CD4-positive, alpha-beta T cell treated with Interferon alpha-2 for 1 hour (primary cell): ENCODE measurements around the gene TTC38.

Experiments
- DNase-seq, 2 donors: peaks; one replicate each; pipeline ENCODE4 v3.0.0-alpha.2; 2020 to 2022

Gene TTC38

DNA sequence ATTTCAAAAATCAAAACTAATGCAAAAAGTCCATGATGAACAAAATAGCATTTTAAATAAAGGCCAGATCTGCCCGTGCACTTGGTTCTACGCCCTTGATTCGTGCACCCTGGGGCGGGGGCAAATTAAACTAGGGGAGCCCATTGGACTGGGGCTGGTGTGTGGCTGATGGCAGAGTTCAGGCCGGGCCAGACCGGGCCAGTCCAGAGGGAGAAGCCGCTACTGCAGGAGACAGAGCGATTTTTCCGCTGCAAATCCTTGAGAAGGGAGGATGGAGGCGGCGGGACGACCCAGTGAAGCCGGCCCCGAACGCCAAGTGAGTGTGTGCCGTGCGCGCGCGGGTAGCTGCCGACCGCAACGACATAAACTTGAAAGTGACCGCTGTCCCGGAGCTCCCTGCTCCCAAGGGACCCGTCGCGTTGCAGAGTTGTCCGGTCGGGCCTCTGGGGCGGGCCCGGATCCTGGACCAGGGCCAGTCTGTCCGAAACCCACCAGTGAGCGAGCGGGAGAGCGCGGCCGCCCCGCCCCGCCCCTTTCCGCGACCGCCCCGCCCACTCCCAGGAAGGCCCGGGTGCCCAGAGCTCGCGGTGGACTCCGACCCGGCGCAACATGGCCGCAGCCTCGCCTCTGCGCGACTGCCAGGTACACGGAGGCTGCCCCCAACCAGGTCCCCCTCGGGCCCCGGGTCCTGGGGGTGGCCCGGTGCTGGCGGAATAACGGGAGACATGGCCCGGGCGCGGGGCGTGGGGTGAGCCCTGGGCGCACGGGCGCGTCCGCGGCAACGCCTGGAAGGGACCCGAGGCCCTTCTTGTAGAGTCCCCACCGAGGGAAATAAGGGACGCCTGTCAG is at the start of gene TTC38:
Gene TTC38, plus strand, starts transcription at position 578 of the 849 bp plus-strand sequence. Its CDS starts 32 bp downstream, at position 610.
- peak; percentile 60 to 69 for DNase-seq

DNA sequence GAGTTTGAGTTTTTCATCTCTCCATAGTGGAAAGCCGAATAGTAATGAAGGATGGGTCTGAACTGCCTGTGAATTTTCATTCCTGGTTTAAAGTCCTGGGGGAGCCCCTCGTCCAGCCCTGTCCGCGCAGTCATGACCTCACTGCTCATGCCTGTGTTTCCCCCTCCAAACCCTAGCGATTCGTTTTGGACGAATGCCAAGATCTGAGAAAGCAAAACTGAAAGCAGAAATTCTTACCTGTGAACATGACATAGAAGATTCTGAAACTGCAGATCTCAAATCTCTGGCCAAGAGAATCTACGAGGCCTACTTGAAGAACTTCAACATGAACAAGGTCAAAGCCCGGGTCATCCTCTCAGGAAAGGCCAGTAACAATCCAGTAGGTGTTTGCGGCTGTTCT is 48.2 kb upstream of the TTC38 start:
- peak in 1 of 2 donors; percentile 45 for DNase-seq

DNA sequence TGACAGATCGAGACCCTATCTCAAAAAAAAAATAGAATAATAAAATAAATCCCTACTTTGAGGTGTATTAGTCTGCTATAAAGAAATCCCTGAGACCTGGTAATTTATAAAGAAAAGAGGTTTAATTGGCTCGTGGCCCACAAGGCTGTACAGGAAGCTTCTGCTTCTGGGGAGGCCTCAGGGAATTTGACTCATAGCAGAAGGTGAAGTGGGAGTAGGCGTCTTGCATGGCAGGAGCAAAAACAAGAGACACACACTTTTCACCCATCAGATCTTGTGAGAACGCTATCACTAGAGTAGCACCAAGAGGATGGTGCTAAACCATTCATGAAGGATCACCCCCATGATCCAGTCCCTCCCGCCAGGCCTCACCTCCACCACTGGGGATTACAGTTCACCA is 46.9 kb upstream of the TTC38 start:
- DNase-seq: no peak

DNA sequence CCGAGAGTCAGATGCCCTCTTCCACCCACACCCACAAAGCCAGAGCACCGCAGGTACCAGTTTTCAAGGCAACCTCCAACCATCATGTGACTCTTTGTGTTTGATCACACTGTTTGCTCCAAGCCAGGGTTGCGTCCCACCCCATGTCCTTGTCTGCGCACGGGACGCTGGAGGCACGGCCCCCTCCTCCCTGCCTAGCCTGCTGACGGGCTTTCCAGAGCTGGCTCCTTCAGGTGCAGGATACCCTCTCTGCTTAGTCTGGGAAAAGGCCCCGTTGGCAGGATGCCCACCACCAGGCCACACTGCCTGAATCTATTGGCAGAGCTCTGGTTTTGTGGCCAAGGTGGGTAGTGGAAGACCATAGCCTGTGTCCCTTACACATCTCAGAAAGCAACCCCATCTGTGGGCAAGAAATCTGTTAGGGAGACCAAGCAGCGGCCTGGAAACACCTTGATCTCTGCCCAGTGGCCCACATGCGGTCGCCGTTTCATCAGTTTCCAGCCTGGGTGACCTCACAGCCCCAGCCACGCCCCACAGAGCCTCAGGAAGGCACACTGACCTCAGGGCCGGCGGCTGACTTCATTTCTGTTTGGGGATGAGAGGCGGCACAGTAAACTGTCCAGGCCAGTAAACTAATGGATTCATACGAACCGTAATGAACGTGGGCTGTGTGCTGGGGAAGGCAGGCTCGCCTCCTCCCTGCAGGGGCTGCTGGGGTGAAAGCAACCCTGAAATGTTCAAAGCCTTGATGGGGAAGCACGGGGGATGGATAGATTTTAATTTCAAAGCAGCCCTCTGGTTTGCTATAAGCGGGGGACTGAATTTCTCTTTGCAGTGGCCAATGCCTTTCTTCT is 43.5 kb upstream of the TTC38 start:
- no peak for DNase-seq

DNA sequence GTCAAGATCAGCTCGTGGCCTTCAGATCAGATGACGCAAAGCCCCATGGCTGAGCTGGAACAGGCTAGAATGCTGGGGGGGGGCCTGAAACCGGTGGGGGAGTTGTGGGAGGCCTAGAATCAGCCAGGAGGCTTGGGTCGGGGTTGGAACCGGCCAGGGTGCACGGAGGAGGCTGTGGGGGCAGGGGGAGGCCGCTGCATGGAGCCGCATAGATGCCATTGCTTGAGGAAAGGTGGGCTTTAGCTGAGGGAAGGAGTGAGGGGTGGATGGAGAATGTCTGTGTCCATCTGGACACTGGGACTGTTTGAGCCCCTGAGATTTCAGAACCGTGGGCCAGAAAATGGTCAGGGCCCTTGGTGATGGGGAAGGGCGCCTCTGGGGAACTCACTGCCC is 42.9 kb upstream of the TTC38 start:
- DNase-seq: no peak

DNA sequence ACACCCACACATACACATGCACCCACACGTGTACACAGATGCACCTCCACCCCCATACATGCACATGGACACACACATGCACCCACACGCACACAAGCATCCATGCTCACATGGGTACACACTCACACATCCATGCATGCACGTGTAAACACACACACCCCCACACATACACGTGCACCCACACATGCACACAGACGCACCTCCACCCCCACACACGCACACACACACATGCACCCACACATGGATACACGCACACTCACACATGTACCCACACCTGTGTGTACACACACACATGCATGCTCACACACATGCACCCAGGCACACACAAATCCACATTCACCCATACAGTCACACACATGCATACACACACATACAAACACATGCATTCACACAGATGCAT is 42.2 kb upstream of the TTC38 start:
- no peak for DNase-seq

DNA sequence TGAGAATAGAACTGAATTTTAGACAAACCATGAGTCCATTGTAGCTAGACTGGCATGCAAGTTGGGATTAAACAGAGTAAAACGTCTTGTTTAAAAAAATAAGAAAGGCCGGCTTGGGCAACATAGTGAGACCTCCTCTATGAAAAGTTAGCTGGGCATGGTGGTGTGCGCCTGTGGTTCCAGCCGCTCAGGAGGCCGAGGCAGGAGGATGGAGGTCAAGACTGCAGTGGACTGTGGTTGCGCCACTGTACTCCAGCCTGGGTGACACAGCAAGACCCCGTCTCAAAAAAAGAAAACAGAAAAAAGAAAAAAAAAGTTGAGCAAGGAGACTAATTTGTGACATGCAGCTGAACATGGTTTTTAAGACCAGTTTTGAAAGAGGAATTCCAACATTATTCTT is 41.2 kb upstream of the TTC38 start:
- DNase-seq: no peak

DNA sequence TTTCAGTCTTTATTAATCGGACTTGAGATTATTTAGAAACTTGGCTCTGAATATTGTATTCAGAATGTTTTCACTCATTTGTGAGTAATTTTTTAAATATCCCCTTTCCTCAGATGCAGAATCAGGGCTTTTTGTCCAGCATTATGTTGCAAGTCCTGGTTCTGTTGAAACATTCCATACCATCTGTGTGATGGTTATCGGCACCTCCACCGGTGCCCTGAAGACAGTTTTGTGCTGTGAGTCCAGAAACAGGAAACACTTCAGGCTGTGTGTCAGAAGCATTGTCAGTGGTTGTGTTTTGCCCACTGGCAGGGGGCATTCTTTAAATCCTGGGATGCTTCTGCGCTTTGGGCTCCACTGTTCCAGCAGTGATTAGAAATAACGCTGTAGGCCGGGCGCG is 38.1 kb upstream of the TTC38 start:
- DNase-seq: no peak

DNA sequence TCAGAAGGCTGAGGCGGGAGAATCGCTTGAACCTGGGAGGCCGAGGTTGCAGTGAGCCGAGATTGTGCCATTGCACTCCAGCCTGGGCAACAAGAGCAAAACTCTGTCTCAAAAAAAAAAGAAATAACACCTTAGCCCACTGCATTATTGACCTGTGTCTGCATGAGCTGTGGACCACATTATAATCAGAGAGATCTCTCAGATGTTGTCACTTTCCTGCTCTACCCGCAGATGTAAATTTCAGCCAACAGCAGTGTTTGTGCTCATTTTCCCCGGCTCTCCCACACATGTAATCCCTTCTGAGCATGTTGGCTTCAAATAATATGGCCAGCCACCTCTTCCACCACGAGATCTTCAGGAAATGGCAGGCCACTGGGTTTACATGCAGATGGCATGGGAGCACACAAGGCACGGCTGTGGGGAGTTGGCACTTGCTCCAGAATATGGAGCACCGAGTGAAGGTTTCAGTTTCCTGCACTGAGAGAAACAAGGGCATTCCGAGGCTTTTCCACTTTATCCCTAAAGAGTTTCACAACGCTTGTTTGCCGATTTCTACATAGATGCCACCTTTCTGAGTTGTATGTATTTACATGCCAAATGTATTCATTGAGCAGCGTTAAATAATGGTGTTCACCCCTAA is 37.4 kb upstream of the TTC38 start:
- no peak for DNase-seq

DNA sequence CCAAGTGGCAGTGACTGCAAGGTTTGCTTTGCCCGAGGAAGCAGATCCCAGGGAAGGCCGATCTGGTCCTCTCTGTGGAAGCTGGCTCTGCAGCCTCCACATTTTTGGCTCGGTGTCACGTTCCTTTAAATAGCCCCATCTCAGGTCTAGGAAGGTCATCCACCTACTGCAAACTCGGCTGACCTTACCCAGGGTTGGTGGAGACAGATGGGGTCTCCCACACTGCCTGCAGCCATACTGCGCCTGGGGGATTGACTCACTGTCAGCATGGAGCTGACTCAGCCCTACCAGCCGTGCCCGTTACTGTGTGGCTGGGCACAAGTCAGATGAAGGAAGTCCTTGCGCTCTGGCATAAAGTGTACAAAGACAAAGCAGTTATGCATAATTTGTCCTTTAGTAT is 34.6 kb upstream of the TTC38 start:
- DNase-seq: peak in 1 of 2 donors; percentile 8

DNA sequence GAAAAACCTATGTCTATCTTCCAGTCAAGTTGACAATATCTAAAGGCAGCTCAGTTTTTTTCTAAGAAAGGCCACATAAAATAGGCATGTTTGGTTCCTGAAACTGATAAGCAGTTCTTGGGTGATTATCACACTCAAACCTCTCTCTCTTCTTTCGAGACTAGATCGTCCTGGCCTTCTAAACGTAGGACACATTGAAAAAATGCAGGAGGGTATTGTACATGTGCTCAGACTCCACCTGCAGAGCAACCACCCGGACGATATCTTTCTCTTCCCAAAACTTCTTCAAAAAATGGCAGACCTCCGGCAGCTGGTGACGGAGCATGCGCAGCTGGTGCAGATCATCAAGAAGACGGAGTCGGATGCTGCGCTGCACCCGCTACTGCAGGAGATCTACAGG is 32.8 kb upstream of the TTC38 start:
- no peak for DNase-seq

DNA sequence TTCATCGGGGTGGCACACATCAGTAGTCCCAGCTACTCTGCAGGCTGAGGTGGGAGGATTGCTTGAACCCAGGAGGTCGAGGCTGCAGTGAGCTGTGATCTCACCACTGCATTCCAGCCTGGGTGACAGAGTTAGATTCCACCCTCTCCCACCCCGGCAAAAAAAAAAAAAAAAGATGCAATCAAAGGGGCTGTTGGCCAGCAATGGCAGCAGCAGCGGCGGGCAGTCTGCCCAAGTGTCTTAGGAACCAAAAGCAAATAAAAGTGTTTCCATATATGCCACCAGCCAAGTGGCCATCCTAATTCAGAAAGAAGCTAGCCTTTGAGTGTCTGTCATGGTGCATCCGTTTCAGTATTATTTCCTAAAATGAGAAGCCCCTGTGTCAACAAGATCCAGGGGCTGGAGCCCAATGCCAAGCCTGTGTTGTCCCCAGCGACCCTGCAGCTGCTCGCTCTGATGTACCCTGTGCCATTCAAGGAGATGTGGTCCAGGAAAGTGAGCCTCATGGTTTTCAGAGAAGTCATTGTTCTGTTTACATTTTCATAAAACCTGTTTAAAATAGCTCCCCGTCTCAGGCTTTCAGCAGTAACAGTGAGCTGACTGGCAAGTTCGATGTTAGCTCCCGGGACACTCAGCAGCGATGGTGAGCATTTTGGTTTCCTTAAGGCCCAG is 30.2 kb upstream of the TTC38 start:
- DNase-seq: no peak

DNA sequence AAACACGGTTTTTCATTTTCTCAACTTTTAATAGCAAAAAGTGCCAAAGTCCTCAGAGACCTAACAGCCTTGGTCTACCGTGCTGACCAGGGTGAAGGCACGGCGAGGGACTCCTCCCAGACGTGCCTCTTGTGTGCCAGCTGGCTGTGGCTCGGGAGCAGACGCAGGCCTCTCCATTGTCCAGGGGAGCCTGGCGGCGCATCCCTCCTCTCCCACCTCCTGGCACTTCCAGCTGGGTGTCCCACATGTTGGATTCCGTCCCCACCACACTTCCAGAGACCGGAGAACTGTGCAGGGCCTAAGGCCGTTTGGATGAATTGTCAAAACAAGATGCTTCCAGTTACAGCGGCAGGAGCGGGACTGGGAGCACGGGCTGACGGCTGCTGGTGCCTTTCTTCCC is 29.3 kb upstream of the TTC38 start:
- DNase-seq: no peak

DNA sequence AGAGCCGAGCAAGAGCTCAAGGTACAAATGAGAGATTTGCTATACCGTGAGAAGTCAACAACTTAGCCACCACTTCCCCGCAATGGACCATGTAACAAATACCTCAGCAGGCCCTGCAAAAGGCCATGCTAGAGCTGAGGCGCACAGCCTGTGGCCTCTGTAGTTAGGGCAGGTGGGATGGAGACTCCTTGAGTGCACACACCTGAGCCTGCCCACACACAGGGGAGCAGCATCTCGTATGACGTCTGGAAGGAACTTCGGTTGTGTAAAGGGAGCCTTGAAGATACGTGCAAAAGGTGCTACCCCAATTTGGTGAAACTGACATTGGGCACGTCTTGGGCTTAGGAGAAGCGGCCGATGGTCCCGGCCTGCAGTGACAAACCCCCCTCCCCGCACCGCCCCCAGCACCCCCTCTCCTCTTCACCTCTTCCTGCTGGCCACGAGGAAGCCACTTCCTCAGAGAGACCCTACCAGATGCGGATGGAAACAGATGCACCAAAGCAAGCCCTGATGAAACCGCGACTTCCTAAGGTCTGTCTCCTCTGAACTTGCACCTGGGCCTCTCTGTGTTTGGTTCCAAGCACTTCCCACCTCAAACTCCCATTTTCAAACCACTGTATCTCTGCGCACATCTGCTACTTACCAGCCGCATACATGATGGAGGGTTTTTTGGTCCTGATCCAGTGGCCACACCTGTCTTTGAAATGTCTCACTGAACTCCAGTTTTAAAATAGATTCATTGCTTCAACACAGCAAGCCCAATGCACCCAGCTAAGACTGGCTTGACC is 28.4 kb upstream of the TTC38 start:
- no peak for DNase-seq

DNA sequence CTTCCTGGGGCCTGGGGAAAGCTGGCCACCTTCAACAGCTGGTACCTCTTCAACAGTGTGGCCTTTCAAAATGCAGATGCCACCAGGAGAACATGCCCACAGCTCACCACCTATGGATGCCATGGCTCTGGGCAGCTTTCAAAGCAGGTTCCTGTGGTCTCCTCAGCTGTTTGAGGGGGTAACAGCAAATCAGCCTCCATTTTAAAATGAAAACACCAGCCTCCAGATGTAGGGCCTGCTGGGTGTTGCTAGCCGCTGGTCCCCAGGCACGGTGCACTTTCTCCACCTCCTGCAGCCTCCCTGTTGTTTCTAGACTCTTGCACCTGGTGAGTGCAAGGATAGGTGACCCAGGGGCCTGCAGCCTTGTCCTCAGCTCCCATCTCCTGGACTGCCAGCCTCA is 27.7 kb upstream of the TTC38 start:
- no peak for DNase-seq

DNA sequence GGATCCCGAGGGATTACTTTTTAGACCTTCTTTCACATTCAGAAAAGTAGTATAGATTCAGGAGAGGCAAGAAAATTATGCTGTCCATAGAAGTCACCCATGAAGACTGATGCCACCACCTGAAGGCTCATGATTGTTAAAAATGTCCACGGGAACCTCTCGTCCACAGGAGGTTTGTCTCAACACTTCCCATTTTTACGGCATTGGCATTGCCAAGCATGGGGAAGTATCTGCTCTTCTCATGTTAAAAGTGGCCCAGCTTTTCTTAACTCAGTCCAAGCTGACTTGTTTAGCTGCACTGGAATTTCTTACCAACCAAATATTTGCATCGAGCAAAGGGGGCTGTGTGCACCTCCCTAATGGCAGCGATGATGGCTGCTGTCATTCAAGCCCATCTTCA is 27.3 kb upstream of the TTC38 start:
- no peak for DNase-seq

DNA sequence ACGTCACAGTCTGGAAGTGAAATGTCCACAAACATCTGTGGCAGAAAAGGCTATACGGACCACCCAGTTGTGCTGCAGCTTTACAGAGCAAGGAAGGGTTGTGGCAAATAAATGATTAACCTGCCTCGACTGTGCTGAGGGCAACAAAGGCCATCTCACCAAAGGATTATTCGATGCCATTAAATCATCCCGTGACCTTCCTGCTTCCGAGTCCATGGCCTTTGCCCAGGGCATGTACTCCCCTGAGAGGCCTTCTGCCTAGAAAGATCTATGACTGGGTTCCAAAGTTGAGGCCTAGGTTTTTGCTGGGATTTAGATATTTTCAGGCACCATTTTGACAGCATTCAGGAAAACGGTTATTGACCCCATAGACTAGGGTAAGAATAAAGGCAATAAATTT is 26.9 kb upstream of the TTC38 start:
- no peak for DNase-seq

DNA sequence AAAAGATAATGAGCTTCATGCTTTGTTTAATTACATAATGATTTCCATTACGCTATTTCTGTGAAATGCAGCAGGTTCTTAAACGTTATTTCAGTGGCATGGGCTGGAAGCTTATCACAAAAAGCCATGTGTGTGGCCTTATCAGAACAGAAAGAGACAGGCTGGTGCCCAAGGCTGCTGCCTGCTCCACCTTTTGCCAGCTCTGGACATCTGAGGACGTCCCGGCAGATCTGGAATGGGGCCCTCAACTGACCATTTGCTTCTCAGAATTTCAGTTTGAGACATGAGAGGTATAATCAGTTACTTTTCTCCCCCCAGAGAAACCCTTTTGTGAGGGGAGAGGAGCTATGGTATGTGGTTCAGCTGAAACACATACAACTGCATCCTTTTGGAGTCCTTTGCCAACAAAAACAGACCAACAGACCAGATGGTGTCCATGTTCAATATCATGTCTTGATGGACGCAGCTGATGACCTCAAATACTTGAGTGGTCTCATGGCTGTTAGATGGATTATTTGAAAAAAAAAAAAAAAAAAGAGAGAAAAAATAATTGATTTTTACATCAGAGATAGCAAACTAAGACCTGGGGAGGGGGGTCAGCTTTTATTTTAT is 26.3 kb upstream of the TTC38 start:
- DNase-seq: no peak

DNA sequence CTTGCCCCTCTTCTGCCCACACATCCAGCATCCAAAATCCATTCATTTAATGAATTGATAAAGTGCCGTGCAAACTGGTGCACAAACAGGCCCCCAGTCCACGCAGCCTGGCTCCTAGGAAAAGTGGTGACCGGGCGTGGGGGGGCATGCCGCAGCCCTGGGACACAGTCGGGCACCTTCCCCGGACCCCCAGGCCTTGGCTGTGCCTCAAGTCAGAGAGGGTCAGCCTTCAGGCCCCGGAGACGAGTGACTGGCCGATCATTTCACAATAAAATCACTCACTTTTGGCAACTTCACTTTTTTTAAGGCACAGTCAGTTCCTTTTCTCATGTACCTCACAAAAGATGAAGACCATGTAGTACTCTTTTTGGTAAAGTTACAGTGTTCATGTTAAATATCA is 25.7 kb upstream of the TTC38 start:
- no peak for DNase-seq

DNA sequence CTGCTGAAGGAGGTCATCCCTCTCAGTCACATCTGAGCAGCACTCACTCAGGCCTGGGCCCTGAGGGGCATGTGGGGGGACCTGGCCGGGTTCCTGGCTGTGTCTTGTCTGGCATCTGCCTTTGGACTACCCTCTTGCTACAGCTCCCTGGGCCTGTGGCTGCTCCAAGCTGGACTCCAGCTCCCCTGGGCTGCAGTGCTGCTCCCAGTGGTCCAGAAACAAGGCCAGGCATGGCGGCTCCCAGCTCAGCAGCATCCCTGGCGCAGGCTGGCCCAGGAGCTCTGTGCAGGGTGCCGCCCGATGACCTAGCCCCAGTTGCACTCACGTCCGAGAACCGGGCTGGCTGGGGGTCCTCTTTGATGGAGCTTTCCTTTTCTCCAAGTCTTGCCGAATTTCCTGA is 23.0 kb upstream of the TTC38 start:
- DNase-seq: no peak

DNA sequence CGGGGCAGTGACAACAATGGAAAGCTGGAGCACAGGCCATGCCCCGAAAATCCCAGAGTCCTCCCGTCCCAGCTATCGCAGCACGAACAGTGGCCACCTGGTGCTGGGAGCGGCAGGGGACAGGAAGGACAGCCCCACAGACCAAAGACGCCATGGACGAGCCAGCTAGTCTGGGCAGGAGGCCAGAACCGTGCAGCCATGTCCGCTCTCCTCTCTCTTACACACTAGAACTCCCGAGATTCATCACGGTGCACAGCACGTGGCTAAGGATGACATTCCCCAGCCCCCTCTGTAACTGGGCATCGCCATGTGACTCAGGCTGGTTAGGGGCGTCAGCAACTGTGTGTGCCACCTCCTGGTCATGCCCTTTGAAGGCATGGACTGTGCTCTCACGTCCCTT is 22.3 kb upstream of the TTC38 start:
- no peak for DNase-seq

DNA sequence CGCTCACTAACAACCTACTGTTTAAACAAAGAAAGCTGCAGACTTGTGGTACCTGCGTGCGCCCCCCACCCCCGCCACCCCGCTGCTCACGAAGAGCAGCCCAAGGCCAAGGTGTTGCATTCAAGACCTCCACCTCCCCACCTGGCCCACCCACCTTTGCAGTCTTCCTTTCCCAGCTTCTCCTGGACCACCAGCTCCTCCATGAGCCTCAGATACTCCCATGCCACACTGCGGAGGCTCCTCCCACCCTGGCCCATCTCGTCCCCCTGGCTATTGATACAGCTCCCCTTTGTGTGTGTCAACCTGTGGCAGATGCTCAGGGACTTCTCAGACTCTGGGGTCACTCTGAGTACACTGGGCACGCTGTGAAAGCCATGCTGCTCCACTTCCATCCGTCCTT is 21.6 kb upstream of the TTC38 start:
- no peak for DNase-seq
